Right renal cortex interstitium (tissue), 3 donors: Measurements from ENCODE around the gene IFT74. TPM values are rescaled to one million over a fixed set of nuclear protein-coding genes. Genes with fewer than 3 reads are reported as not detected.
"Not testable (repeated sequence)": the region's sequence is repeated elsewhere in the genome, so short reads cannot be mapped to it uniquely, and the experiment has no call there.

Experiments
- DNase-seq, 3 donors: peaks; one replicate each; pipeline ENCODE4 v3.0.0-alpha.2; 2013; ENCODE audit warnings: low read depth in 3 of 3, low spot score in 2 of 3
- polyA plus RNA-seq, 3 donors: library from polyadenylated mRNA; unstranded; fragments of 120-200 nt; gene quantifications; one replicate each; pipeline ENCODE4 v1.2.1, GENCODE V29; 2013; ENCODE audit not compliant: insufficient read length in 3 of 3

The IFT74 gene
- polyA plus RNA-seq, 3 donors: 41.9 to 50.6 (median 48.6) TPM

DNA sequence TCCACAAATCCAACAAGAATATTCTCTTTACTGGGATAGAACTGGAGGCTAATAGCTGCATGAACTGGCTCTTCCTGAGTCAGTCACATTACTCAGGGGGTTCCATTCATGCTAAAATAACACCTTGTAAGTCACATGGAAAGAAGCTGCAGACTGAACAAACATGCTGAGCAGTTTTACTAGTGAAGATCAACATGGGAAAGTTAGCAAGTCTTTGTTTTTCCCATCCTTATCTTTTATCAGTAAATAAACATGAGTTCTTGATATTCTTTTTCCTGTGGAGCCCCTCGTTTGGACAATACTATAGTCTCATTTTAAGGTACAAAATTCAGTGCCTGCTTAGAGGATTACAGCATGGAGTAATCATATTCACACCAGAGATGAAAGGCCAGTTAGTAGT, 109.1 kb downstream of the IFT74 start:
- no peak for DNase-seq

GRCh38 chr9:27073841-27074728, 117.9 kb downstream of the IFT74 start:
- no peak for DNase-seq

DNA sequence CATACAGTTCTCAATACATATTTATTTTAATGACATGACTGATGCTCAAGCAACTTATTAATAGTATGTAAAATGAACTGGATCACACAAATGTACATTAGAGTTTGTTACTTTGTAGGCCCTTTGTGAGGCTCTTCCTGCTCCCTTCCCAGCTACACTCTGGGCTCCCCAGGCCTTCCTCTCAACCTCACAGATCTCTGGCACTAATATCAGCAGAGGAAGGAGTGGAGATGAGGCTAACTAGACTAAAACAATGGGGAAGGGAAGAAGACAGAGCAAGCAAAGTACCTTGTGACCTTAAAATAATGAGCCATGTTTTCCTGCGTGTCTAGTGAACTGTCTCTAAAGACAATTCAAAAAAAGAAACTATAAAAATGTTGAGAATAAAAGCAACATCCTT, 122.5 kb downstream of the IFT74 start:
- DNase-seq: no peak

- DNase-seq: no peak
These were observed 129.2 kb downstream of the IFT74 start for GRCh38 chr9:27085456-27085855.

DNA sequence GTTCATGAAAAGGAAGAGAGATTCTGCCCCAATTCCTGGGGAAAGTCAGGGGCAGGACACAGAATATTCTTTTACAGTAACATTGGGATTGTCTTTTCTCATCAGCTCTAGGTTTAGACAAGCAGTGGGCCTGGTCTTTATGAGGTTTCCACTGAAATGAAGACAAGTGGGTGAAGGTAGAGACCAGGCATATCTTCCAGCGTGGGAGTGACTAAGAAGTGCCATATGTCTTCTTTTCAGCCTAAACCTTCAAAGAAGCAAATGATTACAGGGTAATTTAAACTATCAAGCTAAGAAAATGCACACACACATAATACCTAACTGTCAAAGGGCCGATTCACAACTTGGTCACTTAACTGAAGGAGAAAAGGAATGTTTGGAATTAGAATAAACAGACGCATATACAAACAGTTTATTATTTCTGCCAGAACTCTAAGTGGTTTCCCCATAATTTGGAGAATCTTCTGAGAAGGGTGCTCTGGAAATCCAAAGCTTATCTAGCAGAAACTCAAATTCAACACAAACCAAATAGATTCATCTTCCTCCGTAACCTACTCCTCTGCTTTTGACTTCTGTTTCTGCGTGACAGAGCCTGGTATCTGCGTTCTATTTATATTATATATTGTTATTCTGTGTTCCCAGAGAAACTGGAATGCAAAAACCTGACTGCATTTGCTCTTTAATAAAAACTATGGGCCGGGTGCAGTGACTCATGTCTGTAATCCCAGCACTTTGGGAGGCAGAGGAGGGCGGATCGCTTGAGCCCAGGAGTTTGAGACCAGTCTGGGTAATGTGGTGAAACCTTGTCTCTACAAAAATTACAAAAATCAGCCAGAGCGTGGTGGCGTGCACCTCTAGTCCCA, 130.8 kb downstream of the IFT74 start:
- no peak for DNase-seq

DNA sequence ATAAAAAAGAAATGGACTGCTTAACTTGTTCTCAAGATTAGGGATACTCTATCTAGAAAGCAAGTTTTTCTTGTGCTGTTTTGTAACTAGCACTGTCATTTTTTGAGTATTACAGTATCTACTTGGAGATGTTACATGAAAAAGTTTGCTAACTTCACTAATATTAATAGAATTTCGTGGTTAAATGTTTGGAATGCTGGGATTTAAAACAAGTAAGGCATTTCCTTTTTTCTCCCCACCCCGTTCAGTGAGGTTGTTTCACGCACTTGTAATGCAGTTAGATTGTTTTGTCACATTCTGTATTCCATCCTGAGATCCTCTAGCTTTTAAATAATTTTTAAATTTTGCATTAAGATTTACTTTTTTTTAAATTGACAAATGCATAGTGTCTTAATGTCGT, 132.8 kb downstream of the IFT74 start:
- DNase-seq: no peak

DNA sequence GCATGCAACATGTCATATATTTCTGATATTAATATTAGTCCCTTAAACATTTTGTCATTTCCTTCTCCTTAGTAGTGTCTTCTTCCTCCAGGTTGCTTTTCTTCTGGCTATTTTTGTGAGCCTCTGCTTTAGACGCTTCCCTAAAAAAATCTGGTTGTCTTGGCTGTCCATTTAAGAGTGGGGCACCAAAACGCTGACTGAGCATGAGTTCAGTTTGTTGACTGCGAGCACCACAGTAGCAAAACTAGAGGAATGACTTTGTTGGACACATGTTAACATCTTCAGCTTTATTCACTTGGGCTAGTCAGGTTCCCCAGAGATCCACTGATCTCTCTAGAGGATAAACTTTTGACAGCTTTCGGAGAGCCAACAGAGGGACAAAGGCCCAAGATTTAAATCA, 133.5 kb downstream of the IFT74 start:
- DNase-seq: no peak

DNA sequence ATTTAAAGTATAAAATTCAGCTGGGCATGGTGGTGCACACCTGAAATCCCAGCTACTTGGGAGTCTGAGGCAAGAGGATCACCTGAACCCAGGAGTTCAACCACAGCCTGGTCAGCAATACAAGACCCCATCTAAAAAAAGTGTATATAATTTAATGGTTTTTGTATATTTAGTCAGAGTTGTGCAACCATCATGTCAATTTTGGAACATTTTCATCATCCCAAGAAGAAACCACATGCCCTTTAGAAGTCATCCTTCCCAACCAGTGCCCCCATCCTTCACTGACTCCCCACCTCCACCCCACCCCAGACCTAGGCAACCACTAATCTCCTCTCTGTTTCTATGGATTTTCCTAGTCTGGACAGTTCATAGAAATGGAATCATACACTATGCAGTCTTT, 134.0 kb downstream of the IFT74 start:
- DNase-seq: no peak

- no peak for DNase-seq
These were observed 134.5 kb downstream of the IFT74 start for GRCh38 chr9:27090711-27091110.

DNA sequence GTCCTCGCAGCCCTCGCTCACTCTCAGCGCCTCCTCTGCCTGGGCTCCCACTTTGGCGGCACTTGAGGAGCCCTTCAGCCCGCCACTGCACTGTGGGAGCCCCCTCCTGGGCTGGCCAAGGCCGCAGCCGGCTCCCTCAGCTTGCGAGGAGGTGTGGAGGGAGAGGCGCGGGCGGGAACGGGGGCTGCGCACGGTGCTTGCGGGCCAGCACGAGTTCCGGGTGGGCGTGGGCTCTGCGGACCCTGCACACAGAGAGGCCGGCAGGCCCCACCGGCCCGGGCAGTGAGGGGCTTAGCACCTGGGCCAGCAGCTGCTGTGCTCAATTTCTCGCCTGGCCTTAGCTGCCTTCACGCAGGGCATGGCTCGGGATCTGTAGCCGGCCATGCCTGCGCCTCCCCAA, 136.3 kb downstream of the IFT74 start:
- not testable (repeated sequence) for DNase-seq

GRCh38 chr9:27093384-27094067, 137.3 kb downstream of the IFT74 start:
- not testable (repeated sequence) for DNase-seq

DNA sequence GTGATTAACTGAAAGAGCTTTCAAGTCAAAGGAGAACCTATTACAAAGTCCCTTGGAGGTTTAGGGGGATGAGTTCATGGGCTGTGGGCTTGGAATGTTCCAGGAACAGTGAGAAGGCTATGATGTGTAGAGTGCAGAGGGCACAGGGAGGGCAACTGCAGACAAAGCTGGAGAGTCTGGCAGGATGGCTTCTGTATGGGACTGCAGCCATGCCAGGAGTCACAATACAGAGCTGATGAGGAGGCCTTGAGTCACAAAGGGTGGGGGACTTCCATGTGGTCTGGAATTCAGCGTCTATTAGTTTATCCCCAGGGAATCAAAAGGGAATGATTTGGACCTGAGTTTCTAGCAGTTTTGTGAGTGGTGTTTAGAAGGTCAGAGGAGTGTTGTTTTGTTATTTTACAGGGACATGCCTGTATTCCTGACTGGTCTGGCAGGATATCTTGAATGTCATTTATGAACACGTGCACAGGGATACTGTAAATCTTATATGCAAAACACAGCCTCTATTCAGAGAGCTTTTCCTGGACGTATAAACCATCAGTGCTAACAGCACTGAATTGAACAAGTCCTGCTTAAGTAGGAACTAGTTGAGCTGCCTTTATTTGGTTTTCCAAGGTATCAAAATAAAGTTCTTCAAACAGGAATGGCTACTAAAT, 138.6 kb downstream of the IFT74 start:
- DNase-seq: no peak

DNA sequence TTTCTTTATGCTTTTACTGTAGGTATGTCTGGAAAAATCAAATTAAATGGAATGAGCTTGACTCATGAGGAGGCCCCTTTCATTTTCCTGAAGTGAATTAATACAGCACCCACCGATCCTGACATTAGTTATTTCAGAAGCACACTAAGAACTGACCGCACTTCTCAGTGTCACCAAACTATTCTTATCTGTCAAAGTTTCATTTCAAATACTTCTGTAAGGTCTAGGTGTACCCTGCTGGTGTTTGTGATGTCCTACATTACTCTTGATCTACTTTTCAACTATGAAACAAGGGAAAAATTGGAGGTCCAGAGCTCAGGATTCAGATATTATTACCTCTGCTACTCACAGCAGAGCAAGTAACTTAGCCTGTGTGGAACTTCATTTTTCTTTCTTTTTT, 151.0 kb downstream of the IFT74 start:
- no peak for DNase-seq

- no peak for DNase-seq
These were observed 152.8 kb downstream of the IFT74 start, which contains the start of gene TEK for GRCh38 chr9:27108981-27109541. TEK (plus strand) TSS chr9:27109225; CDS start chr9:27109591, 366 bp downstream.

GRCh38 chr9:27109621-27110020, 153.4 kb downstream of the IFT74 start:
- DNase-seq: no peak

DNA sequence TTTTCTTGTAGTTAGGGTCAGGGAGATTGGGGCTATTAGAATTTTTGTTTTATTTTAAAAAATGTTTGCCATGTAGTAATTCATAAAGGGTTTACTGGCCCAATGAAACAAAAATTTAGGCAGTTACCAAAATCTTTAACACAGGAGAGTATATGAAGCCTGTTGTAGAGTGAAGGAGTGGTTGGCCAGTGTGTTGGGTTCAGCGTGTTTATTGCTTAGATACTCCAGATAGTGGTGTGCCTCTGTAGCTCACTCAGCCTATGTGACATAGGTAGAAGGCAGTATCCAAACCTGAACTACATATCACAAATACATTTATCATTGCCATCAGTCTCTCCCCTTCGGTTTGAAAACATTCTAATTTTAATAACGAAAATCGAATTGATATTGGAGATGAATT, 154.0 kb downstream of the IFT74 start:
- DNase-seq: no peak

- no peak for DNase-seq
These were observed 156.0 kb downstream of the IFT74 start for GRCh38 chr9:27112235-27112634.
